Right lobe of liver (tissue), 4 donors: Measurements from ENCODE around the gene BBS1.

Experiments used
- CTCF ChIP-seq, 4 donors: fragments of 200-600 bp in 3 of 4; fragments of 450-650 bp in 1 of 4; IDR thresholded peaks; one replicate each; pipeline versions ENCODE4 v1.5.1 to v1.8.0; 2016 to 2022; ENCODE audit warnings: antibody characterized with exemption in 4 of 4, mild to moderate bottlenecking in 2 of 4
- POLR2A ChIP-seq: fragments of 450-650 bp; IDR thresholded peaks from one replicate; pipeline ENCODE4 v1.6.1; 2017; ENCODE audit warnings: antibody characterized with exemption, mild to moderate bottlenecking
- donor health status: DM: no; HTN: no; CAD: no.
- donor health status: DM: no; HTN: no; CAD: no.
- donor health status: DM: no; HTN: yes; CAD: no.

- TF ChIP-seq CTCF (IDR thresholded peaks at IDR 0.05): no peak
- TF ChIP-seq POLR2A: no peak
Measured at GRCh38 chr11:66566221-66566620, 55.8 kb downstream of the BBS1 start.
